OCI-LY1 (cell line): ENCODE data around the gene TBCA.
"Not testable (repeated sequence)": the region's sequence is repeated elsewhere in the genome, so short reads cannot be mapped to it uniquely, and the experiment has no call there.

Experiments used
- H2AFZ ChIP-seq: fragments of 200-600 bp; sonication (generic), shearing (Covaris generic); 2 replicates; pipeline ENCODE4 v1.6.0; 2014; ENCODE audit warnings: antibody characterized with exemption, mild to moderate bottlenecking, low read length
- H3F3A ChIP-seq: fragments of 200-600 bp; sonication (generic), shearing (Covaris generic); 2 replicates; pipeline ENCODE4 v1.6.0; 2014; ENCODE audit warnings: mild to moderate bottlenecking, antibody characterized with exemption, low read length, moderate library complexity; ENCODE audit not compliant: insufficient read depth
- H3K27ac ChIP-seq: fragments of 200-600 bp; sonication (generic); 2 replicates; pipeline ENCODE4 v1.5.1; 2014; ENCODE audit warnings: low read length, mixed run types, mild to moderate bottlenecking, low read depth; ENCODE audit not compliant: poor library complexity, severe bottlenecking
- H3K27me3 ChIP-seq: fragments of 200-600 bp; sonication (generic); 2 replicates; pipeline ENCODE4 v1.6.0; 2014; ENCODE audit warnings: antibody characterized with exemption, mild to moderate bottlenecking, low read length, moderate library complexity; ENCODE audit not compliant: insufficient read depth
- H3K36me3 ChIP-seq: fragments of 200-600 bp; sonication (generic); 2 replicates; pipeline ENCODE4 v1.6.1; 2014; ENCODE audit warnings: mild to moderate bottlenecking, antibody characterized with exemption, low read length, moderate library complexity, mixed read lengths; ENCODE audit not compliant: insufficient read depth
- H3K4me1 ChIP-seq: fragments of 200-600 bp; sonication (generic); 2 replicates; pipeline ENCODE4 v1.5.1; 2014; ENCODE audit warnings: mild to moderate bottlenecking, low read length, moderate library complexity; ENCODE audit not compliant: insufficient read depth, severe bottlenecking
- H3K4me2 ChIP-seq: fragments of 200-600 bp; sonication (generic), shearing (Covaris generic); 2 replicates; pipeline ENCODE4 v1.6.1; 2014; ENCODE audit warnings: low read length
- H3K4me3 ChIP-seq: fragments of 200-600 bp; sonication (generic); 2 replicates; pipeline ENCODE4 v1.5.1; 2014; ENCODE audit warnings: low read length, low read depth, mild to moderate bottlenecking, mixed read lengths; ENCODE audit not compliant: poor library complexity, severe bottlenecking
- H3K79me2 ChIP-seq: fragments of 200-600 bp; shearing (Covaris generic); 2 replicates; pipeline ENCODE4 v1.6.1; 2016; ENCODE audit warnings: mixed run types, low read length, mixed read lengths; ENCODE audit not compliant: insufficient read depth
- H3K9ac ChIP-seq: fragments of 200-600 bp; sonication (generic), shearing (Covaris generic); 2 replicates; pipeline ENCODE4 v1.6.1; 2014; ENCODE audit warnings: mild to moderate bottlenecking, low read length, mixed read lengths
- H3K9me2 ChIP-seq: fragments of 200-600 bp; sonication (generic), shearing (Covaris generic); 2 replicates; pipeline ENCODE4 v1.6.1; 2014; ENCODE audit warnings: low read depth, mild to moderate bottlenecking, low read length, mixed read lengths
- H3K9me3 ChIP-seq: fragments of 200-600 bp; shearing (Covaris generic); 2 replicates; pipeline ENCODE4 v1.6.1; 2014; ENCODE audit warnings: low read length, mixed read lengths
- H4K20me1 ChIP-seq: fragments of 200-600 bp; sonication (generic), shearing (Covaris generic); 2 replicates; pipeline ENCODE4 v1.6.0; 2016; ENCODE audit warnings: mild to moderate bottlenecking, low read length; ENCODE audit not compliant: insufficient read depth
- CTCF ChIP-seq: fragments of 200-600 bp; sonication (generic), shearing (Covaris generic); IDR thresholded peaks from 2 replicates; pipeline ENCODE4 v1.5.1; 2017; ENCODE audit warnings: mild to moderate bottlenecking, antibody characterized with exemption, low read length, moderate library complexity, mixed read lengths
- EZH2 ChIP-seq: fragments of 200-600 bp; sonication (generic), shearing (Covaris generic); IDR thresholded peaks from 2 replicates; pipeline ENCODE4 v1.8.0; 2017; ENCODE audit warnings: borderline replicate concordance, mixed run types, mild to moderate bottlenecking, antibody characterized with exemption, low read length, moderate library complexity, mixed read lengths

The TBCA gene

GRCh38 chr5:77709340-77709739, 66.8 kb downstream of the TBCA start:
- Histone ChIP-seq H4K20me1 (no peaks in the 10 kb centered on the region), H3K79me2 (peaks cover 29% of the 10 kb centered on the region), H2AFZ (no peak overlapping the region), H3K27ac (no peak overlapping the region), H3K4me1 (peaks cover 6% of the 10 kb centered on the region), H3K9ac (no peak overlapping the region), H3K4me3 (no peak overlapping the region), H3K4me2 (no peak overlapping the region), H3K36me3 (peaks cover 40% of the 10 kb centered on the region), H3K27me3 (no peaks in the 10 kb centered on the region), H3K9me2 (no peaks in the 10 kb centered on the region), H3F3A (no peaks in the 10 kb centered on the region), H3K9me3 (no peaks in the 10 kb centered on the region)
- TF ChIP-seq EZH2 (no peak), CTCF (no peak)

GRCh38 chr5:77707791-77708190, 68.3 kb downstream of the TBCA start:
- no peak overlapping the region for H3K4me3 ChIP-seq
- no peak for TF ChIP-seq CTCF
- no peak for TF ChIP-seq EZH2
- H3F3A ChIP-seq, result no peaks in the 10 kb centered on the region
- H3K79me2 ChIP-seq, result peaks cover 17% of the 10 kb centered on the region
- H2AFZ ChIP-seq, result no peak overlapping the region
- no peak overlapping the region for H3K27ac ChIP-seq
- no peaks in the 10 kb centered on the region for H3K27me3 ChIP-seq
- no peaks in the 10 kb centered on the region for H4K20me1 ChIP-seq
- peaks cover 56% of the 10 kb centered on the region for H3K36me3 ChIP-seq
- peaks cover 6% of the 10 kb centered on the region for H3K4me1 ChIP-seq
- no peak overlapping the region for H3K9ac ChIP-seq
- H3K9me3 ChIP-seq, result no peaks in the 10 kb centered on the region
- H3K4me2 ChIP-seq, result no peak overlapping the region
- no peaks in the 10 kb centered on the region for H3K9me2 ChIP-seq

- H3K79me2 ChIP-seq, result peaks cover 36% of the 10 kb centered on the region
- not testable (repeated sequence) for H3K9me2 ChIP-seq
Measured at GRCh38 chr5:77699569-77699968, 76.6 kb downstream of the TBCA start.

DNA sequence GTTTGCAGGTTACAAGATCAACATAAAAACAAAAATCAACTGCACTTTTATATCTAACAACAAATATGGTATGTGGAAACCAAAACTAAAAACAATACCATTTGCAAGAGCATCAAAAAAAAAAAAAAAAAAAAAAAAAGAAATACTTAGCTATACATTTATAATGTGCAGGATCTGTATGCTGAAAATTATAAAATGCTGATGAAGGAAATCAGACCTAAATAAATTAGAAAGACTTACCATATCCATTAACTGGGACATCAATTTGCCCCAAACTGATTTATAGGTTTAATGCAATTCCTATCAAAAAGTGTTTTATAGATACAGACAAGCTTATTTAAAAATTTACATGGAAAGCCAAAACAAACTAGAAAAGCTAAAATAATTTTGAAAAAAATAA, 77.2 kb downstream of the TBCA start:
- no peaks in the 10 kb centered on the region for H4K20me1 ChIP-seq
- no peak overlapping the region for H3K4me3 ChIP-seq
- no peaks in the 10 kb centered on the region for H3K27me3 ChIP-seq
- H2AFZ ChIP-seq, result no peak overlapping the region
- no peaks in the 10 kb centered on the region for H3K9me2 ChIP-seq
- peaks cover 6% of the 10 kb centered on the region; the same call in 1 of the 2 replicates for H3K9me3 ChIP-seq
- H3K79me2 ChIP-seq, result peaks cover 36% of the 10 kb centered on the region
- H3K27ac ChIP-seq, result no peak overlapping the region
- H3K9ac ChIP-seq, result no peak overlapping the region
- H3F3A ChIP-seq, result no peaks in the 10 kb centered on the region
- TF ChIP-seq EZH2, result no peak
- TF ChIP-seq CTCF, result no peak
- H3K36me3 ChIP-seq, result peaks cover 86% of the 10 kb centered on the region
- no peak overlapping the region for H3K4me2 ChIP-seq
- no peaks in the 10 kb centered on the region for H3K4me1 ChIP-seq

More at GRCh38 chr5:77699569-77699968, 76.6 kb downstream of the TBCA start:
- H3K36me3 ChIP-seq, result peaks cover 89% of the 10 kb centered on the region
- H3K9me3 ChIP-seq, H3K4me1 ChIP-seq, H3K4me2 ChIP-seq, H2AFZ ChIP-seq, H3F3A ChIP-seq, H3K27ac ChIP-seq, H3K27me3 ChIP-seq, H3K9ac ChIP-seq, H3K4me3 ChIP-seq, H4K20me1 ChIP-seq: not testable (repeated sequence)
